Mucosa of rectum (tissue), 2 donors: ENCODE measurements around the gene C18orf32.
"Not testable (repeated sequence)": the region's sequence is repeated elsewhere in the genome, so short reads cannot be mapped to it uniquely, and the experiment has no call there.

Experiments used
- H3K27ac ChIP-seq, 2 donors: one replicate each; pipeline ENCODE4 v1.7.0; 2013; ENCODE audit warnings: inconsistent platforms in 2 of 2, low read depth in 2 of 2, low read length in 2 of 2
- H3K27me3 ChIP-seq, 2 donors: one replicate each; pipeline ENCODE4 v1.7.0; 2013; ENCODE audit warnings: low read length in 2 of 2; ENCODE audit not compliant: control insufficient read depth in 2 of 2, insufficient read depth in 2 of 2
- H3K36me3 ChIP-seq, 2 donors: one replicate each; pipeline ENCODE4 v1.7.0; 2013; ENCODE audit warnings: low read length in 2 of 2; ENCODE audit not compliant: control insufficient read depth in 2 of 2, insufficient read depth in 2 of 2
- H3K4me1 ChIP-seq, 2 donors: one replicate each; pipeline ENCODE4 v1.7.0; 2013; ENCODE audit warnings: low read length in 2 of 2, mild to moderate bottlenecking in 1 of 2; ENCODE audit not compliant: control insufficient read depth in 2 of 2, insufficient read depth in 2 of 2
- H3K4me3 ChIP-seq, 2 donors: one replicate each; pipeline ENCODE4 v1.7.0; 2013; ENCODE audit warnings: low read length in 2 of 2
- H3K9ac ChIP-seq, 2 donors: one replicate each; pipeline ENCODE4 v1.7.0; 2013; ENCODE audit warnings: low read length in 2 of 2, low read depth in 1 of 2, mild to moderate bottlenecking in 1 of 2
- H3K9me3 ChIP-seq, 2 donors: one replicate each; pipeline ENCODE4 v1.7.0; 2013; ENCODE audit warnings: low read length in 2 of 2; ENCODE audit not compliant: control insufficient read depth in 2 of 2
- donor health status: healthy.
- donor health status: Normal muscosa, but diverticular disease.

Gene C18orf32

DNA sequence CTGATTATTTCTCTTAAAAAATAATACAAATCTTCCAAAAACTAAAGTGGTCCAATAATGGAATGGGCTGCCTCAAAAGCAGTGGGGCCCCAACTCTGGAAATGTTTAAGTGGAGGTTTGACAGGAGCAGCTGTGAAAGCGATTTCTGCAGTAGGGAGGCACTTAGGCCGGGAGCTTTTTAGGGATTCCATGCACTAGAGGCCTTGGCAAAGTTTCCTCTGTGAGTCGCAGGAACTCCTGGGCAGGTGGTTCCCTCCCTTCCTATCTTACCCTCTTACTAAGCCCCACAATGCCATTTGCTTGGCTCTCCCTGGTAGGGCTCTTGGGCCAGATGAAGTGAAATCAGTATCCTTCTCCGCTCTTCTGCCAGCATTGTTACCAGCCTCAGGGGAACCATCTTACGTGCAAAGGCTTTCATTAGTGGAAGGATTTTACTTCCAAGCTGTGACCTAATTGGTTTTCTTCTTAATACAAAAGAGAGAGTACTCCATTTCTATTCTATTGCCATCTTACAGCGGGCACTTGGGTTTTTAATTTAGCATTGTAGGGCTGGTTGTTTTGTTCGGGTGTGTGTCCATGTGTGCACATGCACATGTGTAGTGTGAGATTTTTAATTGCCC is 34.3 kb upstream of the C18orf32 start:
- Histone ChIP-seq H3K36me3 (no peaks in the 10 kb centered on the region), H3K9me3 (no peaks in the 10 kb centered on the region), H3K27ac (no peak overlapping the region), H3K27me3 (no peaks in the 10 kb centered on the region), H3K9ac (no peak overlapping the region), H3K4me3 (no peak overlapping the region), H3K4me1 (no peaks in the 10 kb centered on the region)

DNA sequence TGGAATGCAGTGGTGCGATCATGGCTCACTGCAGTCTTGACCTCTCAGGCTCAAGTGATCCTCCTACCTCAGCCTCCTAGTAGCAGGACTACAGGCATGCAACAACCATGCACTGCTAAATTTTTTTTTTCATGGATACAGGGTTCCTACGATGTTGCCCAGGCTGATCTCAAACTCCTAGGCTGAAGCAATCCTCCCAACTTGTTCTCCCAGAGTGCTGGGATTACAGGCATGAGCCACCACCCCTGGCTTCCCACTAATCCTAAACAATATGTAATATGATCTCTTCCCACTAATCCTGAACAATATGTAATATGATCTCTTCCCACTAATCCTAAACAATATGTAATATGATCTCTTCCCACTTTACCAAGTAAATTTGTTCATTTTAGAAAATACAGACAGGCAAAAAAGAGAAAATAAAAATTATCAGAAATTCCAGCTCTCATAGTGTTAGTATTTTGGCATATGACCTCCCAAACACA is 33.7 kb upstream of the C18orf32 start:
- H3K4me1 ChIP-seq = no peaks in the 10 kb centered on the region
- no peak overlapping the region for H3K4me3 ChIP-seq
- H3K9me3 ChIP-seq = no peaks in the 10 kb centered on the region
- H3K27me3 ChIP-seq = no peaks in the 10 kb centered on the region
- no peak overlapping the region for H3K27ac ChIP-seq
- H3K9ac ChIP-seq = no peak overlapping the region
- H3K36me3 ChIP-seq = no peaks in the 10 kb centered on the region

- no peaks in the 10 kb centered on the region for H3K27me3 ChIP-seq
- H3K4me3 ChIP-seq = no peak overlapping the region
- H3K9me3 ChIP-seq = no peaks in the 10 kb centered on the region
- no peak overlapping the region for H3K27ac ChIP-seq
- no peak overlapping the region for H3K9ac ChIP-seq
- peaks cover 3 to 5% of the 10 kb centered on the region in 2 donors for H3K4me1 ChIP-seq
- no peaks in the 10 kb centered on the region for H3K36me3 ChIP-seq
Measured at GRCh38 chr18:49519101-49519971, 32.3 kb upstream of the C18orf32 start.

DNA sequence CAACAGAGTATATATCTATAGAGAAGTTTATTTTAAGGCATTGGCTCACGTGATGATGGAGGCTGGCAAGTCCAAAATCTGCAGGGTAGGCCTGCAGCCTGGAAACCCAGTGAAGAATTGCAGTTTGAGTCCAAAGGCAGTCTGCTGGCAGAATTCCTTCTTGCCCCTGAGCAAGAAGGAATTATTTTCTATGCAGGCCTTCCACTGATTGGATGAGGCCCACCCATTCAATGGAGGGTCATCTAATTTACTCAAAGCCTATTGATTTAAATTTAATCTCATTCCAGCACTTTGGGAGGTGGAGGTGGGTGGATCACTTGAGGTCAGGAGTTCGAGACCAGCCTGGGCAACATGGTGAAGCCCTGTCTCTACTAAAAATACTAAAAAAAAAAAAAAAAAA is 30.4 kb upstream of the C18orf32 start:
- Histone ChIP-seq H3K9me3 (no peaks in the 10 kb centered on the region), H3K36me3 (no peaks in the 10 kb centered on the region), H3K4me1 (peaks cover 3 to 5% of the 10 kb centered on the region in 2 donors), H3K4me3 (no peak overlapping the region), H3K27me3 (no peaks in the 10 kb centered on the region), H3K27ac (no peak overlapping the region), H3K9ac (no peak overlapping the region)

- Histone ChIP-seq H3K27me3 (no peaks in the 10 kb centered on the region), H3K9ac (no peak overlapping the region), H3K27ac (no peak overlapping the region), H3K4me1 (peaks cover 3 to 5% of the 10 kb centered on the region in 2 donors), H3K4me3 (no peak overlapping the region), H3K9me3 (no peaks in the 10 kb centered on the region), H3K36me3 (no peaks in the 10 kb centered on the region)
Measured at GRCh38 chr18:49515516-49515915, 28.5 kb upstream of the C18orf32 start.

- H3K4me1 ChIP-seq, H3K4me3 ChIP-seq, H3K9me3 ChIP-seq, H3K27me3 ChIP-seq, H3K9ac ChIP-seq, H3K36me3 ChIP-seq: not testable (repeated sequence)
- peak overlapping the region in 1 of 2 donors; percentile 23 for H3K27ac ChIP-seq
Measured at GRCh38 chr18:49515003-49515402, 28.0 kb upstream of the C18orf32 start.

DNA sequence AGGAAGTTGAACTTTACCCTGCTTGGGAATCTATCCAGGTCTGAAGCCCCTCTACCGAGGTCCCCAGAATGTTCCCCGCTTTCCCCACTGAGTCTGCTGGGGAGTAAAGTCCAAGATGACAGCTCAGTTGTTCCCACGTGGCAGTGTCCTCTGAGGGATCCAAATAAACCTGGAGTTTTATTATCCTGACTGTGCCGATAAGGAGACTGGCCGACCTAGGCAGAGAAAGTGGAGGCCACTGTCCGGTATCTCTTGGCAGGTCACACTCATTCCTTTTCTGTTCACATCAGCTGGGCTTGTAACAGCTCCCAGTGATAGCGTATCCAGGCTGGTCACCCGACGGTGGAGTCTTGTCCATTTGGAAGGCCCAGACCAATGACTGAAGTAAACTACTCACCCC is 27.5 kb upstream of the C18orf32 start:
- Histone ChIP-seq H3K9ac (peak overlapping the region in 1 of 2 donors; percentile 52), H3K9me3 (no peaks in the 10 kb centered on the region), H3K4me1 (peaks cover 3 to 5% of the 10 kb centered on the region in 2 donors), H3K4me3 (no peak overlapping the region), H3K36me3 (no peaks in the 10 kb centered on the region), H3K27ac (peak overlapping the region in 1 of 2 donors; percentile 23), H3K27me3 (no peaks in the 10 kb centered on the region)

- not testable (repeated sequence) for H3K36me3 ChIP-seq, H3K27me3 ChIP-seq, H3K4me1 ChIP-seq
Measured at GRCh38 chr18:49512876-49513275, 25.8 kb upstream of the C18orf32 start.

GRCh38 chr18:49510393-49511115 is 23.5 kb upstream of the C18orf32 start:
- Histone ChIP-seq H3K27ac (no peak overlapping the region), H3K9me3 (no peaks in the 10 kb centered on the region), H3K9ac (no peak overlapping the region), H3K4me1 (peaks cover 3 to 5% of the 10 kb centered on the region in 2 donors), H3K4me3 (no peak overlapping the region), H3K36me3 (no peaks in the 10 kb centered on the region), H3K27me3 (no peaks in the 10 kb centered on the region)

More at GRCh38 chr18:49512876-49513275, 25.8 kb upstream of the C18orf32 start:
- not testable (repeated sequence) for H3K9me3 ChIP-seq, H3K27ac ChIP-seq, H3K9ac ChIP-seq, H3K4me3 ChIP-seq

GRCh38 chr18:49506438-49506837 is 19.4 kb upstream of the C18orf32 start:
- H3K9me3 ChIP-seq, H3K27ac ChIP-seq, H3K4me1 ChIP-seq, H3K4me3 ChIP-seq, H3K27me3 ChIP-seq, H3K36me3 ChIP-seq, H3K9ac ChIP-seq: not testable (repeated sequence)
